ENCODE measurements around the gene IL23A. TPM values are rescaled to one million over a fixed set of nuclear protein-coding genes. Genes with fewer than 3 reads are reported as not detected.

The IL23A gene
- total and polyA plus RNA-seq, 10 of the 15 experiments (the other 5 are each of a cell fraction or from before 2014, with no cell fraction given), result 3.3 to 11.1 (median 5.2) TPM

- TF ChIP-seq CUX1 (IDR thresholded peaks at IDR 0.05; ENCODE audit: insufficient replicate concordance, low read depth, low read length), result peak; percentile 22
- no peak; the same call in 1 of the 2 replicates for TF ChIP-seq MTA3 (IDR thresholded peaks at IDR 0.05; ENCODE audit: borderline replicate concordance, low read length)
- TF ChIP-seq GATAD2B (conservative IDR thresholded peaks at IDR 0.05; ENCODE audit: low read depth), result peak; percentile 48; the same call in 1 of the 2 replicates
- TF ChIP-seq CREB1 (IDR thresholded peaks at IDR 0.05; ENCODE audit: low read depth), result peak; percentile 71
- TF ChIP-seq HCFC1 (IDR thresholded peaks at IDR 0.05; ENCODE audit: low read length), result peak; percentile 36; the same call in 1 of the 2 replicates
- no peak; the same call in 1 of the 2 replicates for TF ChIP-seq LARP7 (IDR thresholded peaks at IDR 0.05)
- TF ChIP-seq STAT1 (conservative IDR thresholded peaks at IDR 0.05), result no peak
- no peak for TF ChIP-seq BCLAF1 (IDR thresholded peaks at IDR 0.05)
- peak; percentile 34; the same call in 1 of the 2 replicates for TF ChIP-seq YY1 (IDR thresholded peaks at IDR 0.05; ENCODE audit: low read depth, low read length)
- 0 out of 2 replicates have a peak, but pooled peaks have one; percentile 21 for TF ChIP-seq NRF1 (conservative IDR thresholded peaks at IDR 0.05; ENCODE audit: low read depth, low read length)
- no peak for TF ChIP-seq ZNF24 (IDR thresholded peaks at IDR 0.05)
- TF ChIP-seq E4F1 (IDR thresholded peaks at IDR 0.05; ENCODE audit: borderline replicate concordance, partially characterized antibody), result peak; percentile 65
- peak; percentile 79 for TF ChIP-seq PBX3 (IDR thresholded peaks at IDR 0.05; ENCODE audit: insufficient replicate concordance, low read depth, low read length)
- peak; percentile 85 for TF ChIP-seq CHD2 (IDR thresholded peaks at IDR 0.05; ENCODE audit: borderline replicate concordance, low read depth, low read length)
- TF ChIP-seq TCF3 (IDR thresholded peaks at IDR 0.05; ENCODE audit: borderline replicate concordance, insufficient read depth, low read depth, low read length), result 0 out of 2 replicates have a peak, but pooled peaks have one; percentile 28
- no peak for TF ChIP-seq FOXM1 (IDR thresholded peaks at IDR 0.05; ENCODE audit: low read depth, low read length)
- peak; percentile 95; the same call in 1 of the 2 replicates for TF ChIP-seq HDGF (IDR thresholded peaks at IDR 0.05)
Measured at GRCh38 chr12:56359851-56360767, 21.4 kb downstream of the IL23A start, which contains the start of gene STAT2 (continued).
